Type B pancreatic cell (in vitro differentiated cells): ENCODE data around the gene CA12. TPM values are rescaled to one million over a fixed set of nuclear protein-coding genes. Genes with fewer than 3 reads are reported as not detected.

Source experiments
- DNase-seq: peaks from one replicate; pipeline ENCODE4 v3.0.0; 2021; ENCODE audit warnings: mixed read lengths; ENCODE audit not compliant: unreplicated experiment; ENCODE audit errors: extremely low spot score
- H3K27ac Mint-ChIP-seq: 2 replicates; pipeline ENCODE4 v1.8.0; 2021; ENCODE audit warnings: mild to moderate bottlenecking, mixed read lengths
- H3K27me3 Mint-ChIP-seq: 2 replicates; pipeline ENCODE4 v1.8.0; 2021; ENCODE audit warnings: mixed read lengths
- H3K36me3 Mint-ChIP-seq: 2 replicates; pipeline ENCODE4 v1.8.0; 2021; ENCODE audit warnings: mixed read lengths
- H3K4me1 Mint-ChIP-seq: one replicate; pipeline ENCODE4 v1.8.0; 2021; ENCODE audit warnings: mixed read lengths; ENCODE audit not compliant: unreplicated experiment
- H3K4me3 Mint-ChIP-seq: 2 replicates; pipeline ENCODE4 v1.8.0; 2021; ENCODE audit warnings: mild to moderate bottlenecking, mixed read lengths
- H3K9me3 Mint-ChIP-seq: 2 replicates; pipeline ENCODE4 v1.8.0; 2021; ENCODE audit warnings: mixed read lengths
- long read RNA-seq: library from polyadenylated mRNA; unstranded; transcript quantifications from one replicate; pipeline ENCODE4 v2.0.0, GENCODE V29; 2020
- total RNA-seq: library from RNA; stranded (reverse); gene quantifications from 2 replicates; pipeline ENCODE4 v1.2.1, GENCODE V29; 2021; ENCODE audit warnings: low replicate concordance
- TF ChIP-seq, protein P1 (sequence below): fragments of 200-600 bp; sonication (generic); conservative IDR thresholded peaks from 2 replicates; pipeline ENCODE4 v1.5.0; 2021; ENCODE audit warnings: antibody characterized with exemption, mild to moderate bottlenecking

The CA12 gene
- 4.7 and 5.5 TPM in 2 replicates for total RNA-seq
- long read RNA-seq, partial matches to known transcripts = 6 of 8 reads
- long read RNA-seq, other reads (novel, unspliced or antisense) = 2 of 8 reads

DNA sequence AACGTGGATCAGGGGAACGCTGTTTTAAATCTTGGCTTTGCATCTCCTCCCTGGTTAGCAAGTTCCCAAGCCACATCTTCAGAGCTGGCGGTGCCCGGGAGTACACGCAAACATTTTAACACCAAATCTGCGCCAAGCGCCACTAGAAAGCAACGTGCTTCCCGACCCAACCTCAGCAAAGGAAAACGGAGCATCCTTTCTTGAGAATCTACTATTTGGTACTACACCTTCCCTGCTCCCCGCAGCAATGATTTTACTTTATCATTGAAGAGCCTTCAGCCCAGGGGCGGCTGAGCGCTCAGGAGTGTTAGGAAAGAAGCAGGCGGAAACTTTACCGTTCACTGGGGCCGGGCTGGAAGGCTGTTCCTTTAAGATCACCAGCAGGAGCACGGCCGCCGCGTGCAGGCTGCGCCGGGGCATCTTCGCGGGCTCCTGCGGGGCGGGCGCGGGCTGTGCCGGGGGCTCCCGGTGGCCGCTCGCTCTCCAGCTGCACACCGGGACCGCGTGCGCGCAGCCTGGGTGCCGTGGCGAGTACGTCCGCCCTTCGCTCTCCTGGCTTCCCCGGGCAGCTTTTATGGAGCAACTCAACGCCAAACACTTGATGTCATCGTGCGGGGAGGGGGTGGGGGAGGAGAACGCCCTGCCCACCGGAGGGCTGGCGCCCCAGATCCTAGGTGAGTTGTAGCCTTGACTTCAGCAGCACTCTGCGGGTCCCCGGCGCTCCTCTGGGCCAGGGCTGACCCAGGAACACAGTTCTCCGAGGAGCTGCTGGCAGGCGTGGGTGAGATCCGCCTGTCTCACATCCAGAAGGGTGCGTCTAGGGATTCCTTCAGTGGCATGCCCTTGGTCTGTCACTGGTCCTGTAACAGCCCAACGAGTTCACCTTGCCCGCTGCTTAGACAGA, at the start of gene CA12:
Gene CA12 (minus strand): TSS at position 546 of the 904 bp plus-strand sequence. CDS start 126 bp downstream, at position 420.
- Mint-ChIP-seq H3K27me3 (peaks cover 69% of the 10 kb centered on the region), H3K4me1 (peaks cover 27% of the 10 kb centered on the region), H3K27ac (no peak within 1 kb of the TSS), H3K4me3 (peak within 1 kb of the TSS; percentile 87), H3K36me3 (no peaks in the 10 kb centered on the region), H3K9me3 (no peaks in the 10 kb centered on the region)
- TF ChIP-seq, protein P1, sequence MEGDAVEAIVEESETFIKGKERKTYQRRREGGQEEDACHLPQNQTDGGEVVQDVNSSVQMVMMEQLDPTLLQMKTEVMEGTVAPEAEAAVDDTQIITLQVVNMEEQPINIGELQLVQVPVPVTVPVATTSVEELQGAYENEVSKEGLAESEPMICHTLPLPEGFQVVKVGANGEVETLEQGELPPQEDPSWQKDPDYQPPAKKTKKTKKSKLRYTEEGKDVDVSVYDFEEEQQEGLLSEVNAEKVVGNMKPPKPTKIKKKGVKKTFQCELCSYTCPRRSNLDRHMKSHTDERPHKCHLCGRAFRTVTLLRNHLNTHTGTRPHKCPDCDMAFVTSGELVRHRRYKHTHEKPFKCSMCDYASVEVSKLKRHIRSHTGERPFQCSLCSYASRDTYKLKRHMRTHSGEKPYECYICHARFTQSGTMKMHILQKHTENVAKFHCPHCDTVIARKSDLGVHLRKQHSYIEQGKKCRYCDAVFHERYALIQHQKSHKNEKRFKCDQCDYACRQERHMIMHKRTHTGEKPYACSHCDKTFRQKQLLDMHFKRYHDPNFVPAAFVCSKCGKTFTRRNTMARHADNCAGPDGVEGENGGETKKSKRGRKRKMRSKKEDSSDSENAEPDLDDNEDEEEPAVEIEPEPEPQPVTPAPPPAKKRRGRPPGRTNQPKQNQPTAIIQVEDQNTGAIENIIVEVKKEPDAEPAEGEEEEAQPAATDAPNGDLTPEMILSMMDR = peak; percentile 28
- no peak for DNase-seq

DNA sequence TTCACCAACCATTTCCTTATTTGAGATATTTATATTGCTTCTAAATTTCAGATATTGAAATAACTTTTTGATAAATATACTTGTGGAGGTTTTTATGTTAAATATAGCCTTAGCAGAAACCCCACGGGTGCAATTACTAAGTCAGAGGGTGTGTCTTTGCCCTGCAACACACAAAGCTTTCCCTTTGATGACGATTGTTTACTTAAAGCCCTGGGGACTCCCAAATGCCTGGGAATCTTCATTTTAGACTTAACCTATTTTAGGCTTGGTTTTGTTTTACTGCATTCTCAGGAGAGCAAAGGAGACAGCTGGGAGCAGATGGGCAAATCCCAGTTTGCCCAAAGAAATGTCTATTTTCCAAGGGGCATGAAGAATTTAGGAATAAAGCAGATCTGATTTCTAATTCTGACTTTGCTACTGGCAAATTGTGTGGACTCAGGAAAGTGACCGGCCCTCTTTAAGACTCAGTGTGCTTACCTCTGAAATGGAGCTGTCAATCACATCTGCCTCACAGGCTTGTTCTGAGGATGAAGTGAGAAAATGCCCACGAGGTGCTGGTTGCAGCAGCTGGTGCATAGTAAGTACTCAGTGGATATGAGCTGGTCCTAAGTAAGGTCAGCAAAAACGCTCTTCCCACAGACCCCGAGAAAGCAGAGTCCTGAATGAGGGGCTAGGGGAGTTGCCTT, 49.3 kb upstream of the CA12 start:
- TF ChIP-seq, protein P1 = no peak
- Mint-ChIP-seq H3K27me3 (peaks cover 13% of the 10 kb centered on the region), H3K4me3 (no peak overlapping the region), H3K9me3 (peaks cover 4% of the 10 kb centered on the region), H3K4me1 (peaks cover 16% of the 10 kb centered on the region), H3K36me3 (no peaks in the 10 kb centered on the region), H3K27ac (no peak overlapping the region)
- no peak for DNase-seq

DNA sequence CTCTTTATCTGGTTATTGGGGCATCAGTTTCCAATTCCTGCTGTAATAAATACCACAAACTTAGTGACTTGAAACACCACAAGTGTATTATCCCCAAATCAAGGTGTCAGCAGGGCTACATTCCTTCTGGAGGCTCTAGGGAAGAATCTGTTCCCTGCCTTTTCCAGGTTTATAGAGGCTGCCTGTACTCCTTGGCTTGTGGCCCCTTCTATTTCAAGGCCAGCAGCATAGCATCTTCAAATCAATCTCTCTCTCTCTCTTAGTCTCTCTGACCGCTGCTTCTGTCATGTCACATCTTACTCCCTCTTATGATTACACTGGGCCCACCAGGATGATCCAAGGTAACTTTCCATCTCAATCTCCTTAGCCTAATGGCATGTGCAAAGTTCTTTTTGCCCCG, 44.9 kb upstream of the CA12 start:
- peaks cover 4% of the 10 kb centered on the region for H3K9me3 Mint-ChIP-seq
- TF ChIP-seq, protein P1 = no peak
- no peak overlapping the region for H3K27ac Mint-ChIP-seq
- no peaks in the 10 kb centered on the region for H3K4me1 Mint-ChIP-seq
- H3K4me3 Mint-ChIP-seq = no peak overlapping the region
- H3K36me3 Mint-ChIP-seq = peaks cover 3% of the 10 kb centered on the region
- DNase-seq = no peak
- H3K27me3 Mint-ChIP-seq = no peaks in the 10 kb centered on the region

DNA sequence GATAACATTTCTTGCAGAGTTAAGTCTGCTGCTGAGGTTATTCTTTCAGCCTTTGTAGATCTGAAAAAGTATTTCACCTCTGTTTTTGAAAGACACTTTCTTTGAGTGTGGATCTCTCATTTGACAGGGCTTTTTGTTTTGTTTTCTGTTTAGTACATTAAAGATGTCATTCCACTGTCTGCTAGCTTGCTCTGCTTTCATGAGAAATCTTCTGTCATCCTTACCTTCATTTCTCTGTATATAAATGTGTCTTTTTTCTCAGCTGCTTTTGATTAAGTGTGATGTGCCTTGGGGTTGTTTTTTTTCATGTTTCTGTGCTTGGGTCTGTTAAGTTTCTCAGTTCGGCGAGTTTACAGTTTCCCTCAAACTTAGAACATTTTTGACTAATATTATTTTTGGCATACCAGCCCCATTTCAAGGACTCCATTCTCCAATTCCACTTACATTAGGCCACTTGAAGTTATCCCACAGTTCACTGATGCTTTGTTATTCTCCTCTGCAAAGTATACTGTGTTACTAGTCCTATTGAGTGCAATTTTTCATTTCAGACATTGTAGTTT, 43.9 kb upstream of the CA12 start:
- peaks cover 3% of the 10 kb centered on the region for H3K36me3 Mint-ChIP-seq
- no peaks in the 10 kb centered on the region for H3K4me1 Mint-ChIP-seq
- peaks cover 4% of the 10 kb centered on the region for H3K9me3 Mint-ChIP-seq
- no peak overlapping the region for H3K27ac Mint-ChIP-seq
- peaks cover 2% of the 10 kb centered on the region for H3K27me3 Mint-ChIP-seq
- no peak overlapping the region for H3K4me3 Mint-ChIP-seq
- no peak for DNase-seq
- TF ChIP-seq, protein P1 = no peak

DNA sequence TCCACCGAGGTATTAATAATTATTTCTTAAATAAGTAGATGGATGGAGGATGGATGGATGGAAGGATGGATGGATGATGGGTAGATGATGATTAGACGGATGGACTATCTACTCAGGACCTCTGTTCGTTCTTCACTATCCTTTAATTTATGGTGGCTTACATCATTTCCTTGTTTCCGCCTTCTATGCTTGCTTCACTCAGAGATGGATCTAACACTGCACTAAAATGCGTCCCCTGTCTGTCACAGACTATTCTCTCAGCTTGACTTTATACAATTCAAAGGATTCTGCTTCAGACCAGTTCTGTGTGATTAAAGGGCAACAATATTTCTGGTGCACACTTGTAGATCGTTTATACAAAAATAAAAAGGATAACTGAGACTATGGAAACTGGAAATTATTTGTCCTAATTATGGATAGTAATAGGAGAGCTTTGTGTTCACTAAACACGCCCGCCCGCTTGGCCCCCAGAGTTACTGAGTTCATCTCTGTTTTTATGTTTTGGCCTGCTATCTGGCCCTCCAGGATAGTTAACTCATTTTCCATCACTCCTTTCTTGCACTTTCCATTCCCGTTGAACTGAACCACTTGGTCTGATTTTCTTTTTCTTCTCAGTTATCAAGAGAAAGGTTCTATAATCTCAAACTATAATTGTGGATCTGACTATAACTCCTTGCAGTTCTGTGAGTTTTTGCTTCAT, 41.4 kb upstream of the CA12 start:
- Mint-ChIP-seq H3K36me3 (peaks cover 3% of the 10 kb centered on the region), H3K27ac (no peak overlapping the region), H3K4me1 (peaks cover 1% of the 10 kb centered on the region), H3K4me3 (no peak overlapping the region), H3K27me3 (peaks cover 2% of the 10 kb centered on the region), H3K9me3 (peaks cover 4% of the 10 kb centered on the region)
- TF ChIP-seq, protein P1 = no peak
- no peak for DNase-seq
